Stimulated activated memory B cell treated with anti-CD40 and anti-IgM and Interleukin-4, amounts not matched to agents 10 μg/mL and 1 μg/mL and 100 μg/mL, for 72 hours (primary cell): ENCODE results near the gene PIP4K2A.
"Not testable (repeated sequence)": the region's sequence is repeated elsewhere in the genome, so short reads cannot be mapped to it uniquely, and the experiment has no call there.

ENCODE experiments used
- ATAC-seq: fragments of 150-1000 bp; cut with Tn5 transposase; 2 replicates; pipeline ENCODE4 v1.10.0; 2021
- H3K27ac Mint-ChIP-seq: one replicate; pipeline ENCODE4 v1.8.0; 2022; ENCODE audit warnings: mild to moderate bottlenecking, mixed read lengths
- H3K27me3 Mint-ChIP-seq: one replicate; pipeline ENCODE4 v1.8.0; 2022; ENCODE audit warnings: mixed read lengths
- H3K36me3 Mint-ChIP-seq: one replicate; pipeline ENCODE4 v1.8.0; 2022; ENCODE audit warnings: mixed read lengths
- H3K4me1 Mint-ChIP-seq: one replicate; pipeline ENCODE4 v1.8.0; 2022; ENCODE audit warnings: mixed read lengths
- H3K4me3 Mint-ChIP-seq: one replicate; pipeline ENCODE4 v1.8.0; 2022; ENCODE audit warnings: mild to moderate bottlenecking, moderate library complexity, mixed read lengths
- H3K9me3 Mint-ChIP-seq: one replicate; pipeline ENCODE4 v1.8.0; 2022; ENCODE audit warnings: mixed read lengths

PIP4K2A gene

DNA sequence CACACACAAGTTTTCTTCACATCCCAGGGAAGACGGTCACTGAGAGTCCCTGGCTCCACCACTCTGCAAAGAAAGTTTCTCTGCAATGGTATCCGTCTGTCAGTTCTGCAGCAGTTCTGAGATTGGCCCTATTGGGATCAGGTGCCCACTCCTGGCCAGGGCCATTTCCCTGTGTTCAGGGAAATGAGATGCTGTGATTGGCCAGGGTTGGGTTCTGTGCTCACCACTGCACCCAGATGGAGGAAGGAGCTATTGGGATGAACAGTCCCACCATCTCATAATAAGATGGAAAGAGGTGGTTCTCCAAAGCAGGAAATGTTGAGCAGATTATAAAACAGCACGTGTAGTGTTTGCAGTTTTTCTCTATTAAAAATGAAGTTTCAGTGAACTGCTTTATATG is 13.3 kb upstream of the PIP4K2A start:
- no peaks in the 10 kb centered on the region for H3K27me3 Mint-ChIP-seq
- H3K4me1 Mint-ChIP-seq: peaks cover 55% of the 10 kb centered on the region
- no peaks in the 10 kb centered on the region for H3K9me3 Mint-ChIP-seq
- no peak overlapping the region for H3K27ac Mint-ChIP-seq
- no peaks in the 10 kb centered on the region for H3K36me3 Mint-ChIP-seq
- no peak for ATAC-seq
- no peak overlapping the region for H3K4me3 Mint-ChIP-seq

DNA sequence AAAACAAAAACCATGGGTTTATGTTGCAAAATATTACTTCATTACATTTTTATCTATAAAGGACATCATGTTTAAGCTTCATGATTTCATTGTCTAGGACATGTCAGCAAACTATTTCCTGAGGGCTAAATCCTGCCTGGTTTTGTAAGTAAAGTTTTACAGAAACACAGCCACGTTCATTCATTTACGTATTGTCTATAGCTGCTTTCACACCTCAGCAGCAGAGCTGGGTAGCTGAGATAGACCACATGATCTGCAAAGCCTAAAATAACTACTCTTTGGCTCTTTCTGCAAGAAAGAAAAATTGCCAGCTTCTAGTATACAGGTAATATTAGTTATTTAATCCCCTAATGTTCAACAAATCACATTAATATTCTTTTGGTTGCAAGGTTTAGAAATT is 12.7 kb upstream of the PIP4K2A start:
- ATAC-seq: no peak
- peaks cover 60% of the 10 kb centered on the region for H3K4me1 Mint-ChIP-seq

GRCh38 chr10:22724773-22725172 is 10.4 kb upstream of the PIP4K2A start:
- Mint-ChIP-seq H3K9me3 (no peaks in the 10 kb centered on the region), H3K4me1 (peaks cover 67% of the 10 kb centered on the region), H3K27ac (peak overlapping the region; percentile 93), H3K36me3 (no peaks in the 10 kb centered on the region), H3K27me3 (no peaks in the 10 kb centered on the region), H3K4me3 (no peak overlapping the region)
- ATAC-seq: no peak

More for the DNA sequence above, 12.7 kb upstream of the PIP4K2A start:
- H3K4me3 Mint-ChIP-seq: no peak overlapping the region
- H3K27ac Mint-ChIP-seq: no peak overlapping the region
- H3K36me3 Mint-ChIP-seq: no peaks in the 10 kb centered on the region
- H3K9me3 Mint-ChIP-seq: no peaks in the 10 kb centered on the region
- H3K27me3 Mint-ChIP-seq: no peaks in the 10 kb centered on the region

- H3K27ac Mint-ChIP-seq: peak overlapping the region; percentile 93
Measured at GRCh38 chr10:22723783-22724182, 9.4 kb upstream of the PIP4K2A start.

GRCh38 chr10:22723343-22723779 is 9.0 kb upstream of the PIP4K2A start:
- Mint-ChIP-seq H3K27ac (peak overlapping the region; percentile 93), H3K9me3 (no peaks in the 10 kb centered on the region)
- ATAC-seq: peak; percentile 93

More at GRCh38 chr10:22723783-22724182, 9.4 kb upstream of the PIP4K2A start:
- Mint-ChIP-seq H3K36me3 (no peaks in the 10 kb centered on the region), H3K9me3 (no peaks in the 10 kb centered on the region), H3K4me1 (peaks cover 66% of the 10 kb centered on the region), H3K27me3 (no peaks in the 10 kb centered on the region), H3K4me3 (peak overlapping the region; percentile 81)
- peak; percentile 80 for ATAC-seq

GRCh38 chr10:22722626-22723169 is 8.3 kb upstream of the PIP4K2A start:
- no peaks in the 10 kb centered on the region for H3K36me3 Mint-ChIP-seq

More at GRCh38 chr10:22723343-22723779, 9.0 kb upstream of the PIP4K2A start:
- H3K36me3 Mint-ChIP-seq: no peaks in the 10 kb centered on the region
- H3K27me3 Mint-ChIP-seq: no peaks in the 10 kb centered on the region
- H3K4me1 Mint-ChIP-seq: peaks cover 62% of the 10 kb centered on the region
- peak overlapping the region; percentile 81 for H3K4me3 Mint-ChIP-seq

DNA sequence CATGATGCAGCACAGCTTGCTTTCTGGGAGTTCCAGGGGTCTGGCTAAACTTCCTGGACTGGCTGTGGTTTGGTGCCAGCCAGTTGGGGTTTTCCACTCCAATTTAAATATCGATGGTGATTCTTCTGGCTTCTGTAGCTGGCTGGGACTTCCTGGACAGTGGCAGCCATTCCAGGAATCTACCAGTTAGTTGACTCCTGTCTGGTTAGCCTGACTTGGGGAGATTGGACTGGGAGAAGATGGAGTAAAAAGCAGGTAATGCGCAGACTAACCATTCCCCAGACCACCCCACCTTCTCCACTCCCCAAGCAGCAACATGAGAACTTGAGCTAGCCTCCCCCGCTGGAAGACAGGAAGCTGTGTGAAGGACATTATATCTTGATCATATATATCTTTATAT is 6.3 kb upstream of the PIP4K2A start:
- Mint-ChIP-seq H3K4me1 (peaks cover 42% of the 10 kb centered on the region), H3K4me3 (no peak overlapping the region), H3K27ac (no peak overlapping the region), H3K9me3 (no peaks in the 10 kb centered on the region), H3K27me3 (no peaks in the 10 kb centered on the region), H3K36me3 (no peaks in the 10 kb centered on the region)
- ATAC-seq: no peak

More at GRCh38 chr10:22722626-22723169, 8.3 kb upstream of the PIP4K2A start:
- Mint-ChIP-seq H3K27ac (peak overlapping the region; percentile 93), H3K27me3 (no peaks in the 10 kb centered on the region), H3K4me1 (peaks cover 56% of the 10 kb centered on the region), H3K4me3 (peak overlapping the region; percentile 81), H3K9me3 (no peaks in the 10 kb centered on the region)
- no peak for ATAC-seq

- Mint-ChIP-seq H3K9me3 (no peaks in the 10 kb centered on the region), H3K4me3 (no peak overlapping the region)
Measured at GRCh38 chr10:22719406-22720042, 5.1 kb upstream of the PIP4K2A start.

DNA sequence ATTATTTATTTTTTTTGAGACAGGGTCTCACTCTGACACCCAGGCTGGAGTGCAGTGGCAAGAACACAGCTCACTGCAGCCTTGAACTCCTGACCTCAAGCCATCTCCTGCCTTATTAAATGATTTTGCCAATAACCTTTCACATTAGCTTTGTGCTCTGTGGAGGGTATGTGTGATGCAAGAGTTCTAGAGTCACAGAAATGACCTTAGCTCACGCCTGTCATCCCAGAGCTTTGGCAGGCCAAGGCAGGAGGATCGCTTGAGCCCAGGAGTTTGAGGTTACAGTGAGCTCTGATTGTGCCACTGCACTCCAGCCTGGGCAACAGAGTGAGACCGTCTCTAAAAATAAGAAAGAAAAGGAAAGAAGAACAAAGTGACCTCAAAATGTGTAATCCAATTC is 4.3 kb upstream of the PIP4K2A start:
- not testable (repeated sequence) for H3K27ac Mint-ChIP-seq, H3K27me3 Mint-ChIP-seq, H3K36me3 Mint-ChIP-seq, H3K4me3 Mint-ChIP-seq, H3K9me3 Mint-ChIP-seq, ATAC-seq
- peaks cover 31% of the 10 kb centered on the region for H3K4me1 Mint-ChIP-seq

More at GRCh38 chr10:22719406-22720042, 5.1 kb upstream of the PIP4K2A start:
- Mint-ChIP-seq H3K36me3 (no peaks in the 10 kb centered on the region), H3K27ac (no peak overlapping the region), H3K4me1 (peaks cover 40% of the 10 kb centered on the region), H3K27me3 (no peaks in the 10 kb centered on the region)
- ATAC-seq: no peak

DNA sequence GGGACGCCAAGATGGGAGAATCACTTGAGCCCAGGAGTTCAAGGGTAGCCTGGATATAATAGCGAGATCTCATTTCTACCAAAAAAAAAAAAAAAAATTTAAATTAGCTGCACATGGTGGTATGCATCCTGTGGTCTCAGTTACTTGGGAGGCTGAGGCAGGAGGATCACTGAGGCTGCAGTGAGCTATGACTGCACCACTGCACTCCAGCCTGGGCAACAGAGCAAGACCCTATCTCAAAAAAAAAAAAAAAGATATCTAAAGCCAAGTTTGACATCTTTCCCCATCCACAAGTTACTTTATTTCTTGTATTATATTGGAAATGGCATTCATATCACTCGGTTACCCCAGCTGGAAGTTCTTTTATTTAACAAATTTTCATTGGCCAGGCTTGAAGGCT is 3.4 kb upstream of the PIP4K2A start:
- Mint-ChIP-seq H3K27me3 (no peaks in the 10 kb centered on the region), H3K27ac (no peak overlapping the region), H3K36me3 (no peaks in the 10 kb centered on the region), H3K9me3 (no peaks in the 10 kb centered on the region), H3K4me3 (no peak overlapping the region), H3K4me1 (peaks cover 22% of the 10 kb centered on the region)
- ATAC-seq: no peak

GRCh38 chr10:22716943-22717342 is 2.6 kb upstream of the PIP4K2A start:
- Mint-ChIP-seq H3K9me3 (no peaks in the 10 kb centered on the region), H3K27me3 (no peaks in the 10 kb centered on the region), H3K4me3 (no peak overlapping the region), H3K4me1 (peaks cover 20% of the 10 kb centered on the region), H3K36me3 (no peaks in the 10 kb centered on the region), H3K27ac (no peak overlapping the region)
- ATAC-seq: no peak

- no peak for ATAC-seq
- Mint-ChIP-seq H3K4me1 (peaks cover 31% of the 10 kb centered on the region), H3K27ac (peak overlapping the region; percentile 82), H3K4me3 (peak overlapping the region; percentile 69), H3K27me3 (no peaks in the 10 kb centered on the region), H3K9me3 (no peaks in the 10 kb centered on the region), H3K36me3 (no peaks in the 10 kb centered on the region)
Measured at GRCh38 chr10:22715290-22715625, 880 bp upstream of the PIP4K2A start.

DNA sequence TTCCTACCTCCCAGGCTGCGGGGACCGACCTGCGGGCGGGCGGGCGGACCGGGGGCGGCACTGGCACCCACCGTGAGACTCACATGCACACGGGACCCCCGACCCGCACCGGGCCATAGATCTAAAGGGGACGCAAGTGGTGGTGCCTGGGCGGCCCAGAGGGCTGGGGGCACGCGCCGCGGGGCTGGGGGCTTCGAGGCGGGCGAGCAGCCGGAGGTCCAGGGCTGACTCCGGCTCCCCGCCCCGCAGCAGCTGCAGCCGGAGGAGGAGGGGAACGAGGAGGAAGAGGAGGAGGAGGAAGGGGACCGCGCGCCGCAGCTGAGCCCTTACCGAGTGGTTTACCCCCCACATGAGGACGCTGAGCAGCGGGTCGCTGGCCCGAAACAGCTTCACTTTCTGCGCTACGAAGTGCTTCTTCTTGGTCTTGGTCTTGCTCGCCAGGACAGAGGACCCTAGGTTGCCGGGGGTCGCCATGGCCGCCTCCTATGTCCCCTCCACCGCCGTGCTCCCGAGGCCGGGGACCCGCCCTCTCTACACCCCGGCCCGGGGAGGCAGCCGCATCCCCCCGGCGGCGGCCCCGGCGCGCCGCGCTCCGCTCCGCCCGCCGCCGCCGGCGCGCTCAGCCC is 412 bp downstream of the PIP4K2A start:
- peak overlapping the region; percentile 91 for H3K4me3 Mint-ChIP-seq
- H3K9me3 Mint-ChIP-seq: no peaks in the 10 kb centered on the region
- H3K27me3 Mint-ChIP-seq: no peaks in the 10 kb centered on the region
- ATAC-seq: peak; percentile 57
- H3K4me1 Mint-ChIP-seq: peaks cover 40% of the 10 kb centered on the region
- H3K27ac Mint-ChIP-seq: peak overlapping the region; percentile 82
- H3K36me3 Mint-ChIP-seq: no peaks in the 10 kb centered on the region

GRCh38 chr10:22712956-22713852 is 1.2 kb downstream of the PIP4K2A start:
- Mint-ChIP-seq H3K27ac (peak overlapping the region; percentile 82), H3K27me3 (no peaks in the 10 kb centered on the region), H3K36me3 (peaks cover 3% of the 10 kb centered on the region), H3K4me1 (peaks cover 48% of the 10 kb centered on the region), H3K9me3 (no peaks in the 10 kb centered on the region), H3K4me3 (peak overlapping the region; percentile 91)
- ATAC-seq: peak; percentile 60
